Measurements from ENCODE around the gene TNIP1.

DNA sequence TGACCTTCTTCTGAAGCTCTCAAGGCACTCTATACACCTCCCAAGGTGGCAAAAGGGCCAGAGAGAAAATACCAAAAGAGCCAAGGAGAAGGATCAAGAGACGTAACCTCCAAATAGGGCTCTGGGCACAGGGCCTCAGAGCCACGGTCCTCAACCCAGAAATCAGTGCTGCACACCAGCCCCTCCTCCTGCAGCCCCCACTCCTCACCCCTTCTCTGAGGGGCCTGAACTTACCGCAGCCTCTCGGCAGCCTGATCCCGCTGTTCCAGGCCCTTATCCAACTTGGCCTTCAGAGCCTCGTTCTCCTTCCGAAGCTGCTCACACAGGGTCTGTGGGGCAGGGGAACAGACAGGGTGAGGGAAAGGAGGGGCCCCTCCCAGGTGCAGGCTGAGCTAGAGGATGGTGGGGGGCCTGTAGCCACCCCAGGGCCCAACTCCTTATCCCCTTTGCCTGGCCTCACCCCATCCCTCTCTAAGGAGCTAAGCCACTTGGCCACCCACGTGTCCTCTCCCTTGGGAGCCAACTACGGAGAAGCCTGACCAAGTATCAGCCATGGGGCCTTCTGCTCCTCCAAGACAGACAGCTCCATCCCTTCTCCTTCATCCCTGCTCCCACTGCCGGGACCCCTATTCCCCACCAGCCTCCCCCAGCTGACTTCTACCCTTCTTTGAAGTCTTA, 28.8 kb downstream of the TNIP1 start:
- TF ChIP-seq TP53 (CRISPR knock-in tag; IDR thresholded peaks at IDR 0.05): no peak
- TF ChIP-seq, protein P1, sequence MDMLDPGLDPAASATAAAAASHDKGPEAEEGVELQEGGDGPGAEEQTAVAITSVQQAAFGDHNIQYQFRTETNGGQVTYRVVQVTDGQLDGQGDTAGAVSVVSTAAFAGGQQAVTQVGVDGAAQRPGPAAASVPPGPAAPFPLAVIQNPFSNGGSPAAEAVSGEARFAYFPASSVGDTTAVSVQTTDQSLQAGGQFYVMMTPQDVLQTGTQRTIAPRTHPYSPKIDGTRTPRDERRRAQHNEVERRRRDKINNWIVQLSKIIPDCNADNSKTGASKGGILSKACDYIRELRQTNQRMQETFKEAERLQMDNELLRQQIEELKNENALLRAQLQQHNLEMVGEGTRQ (IDR thresholded peaks at IDR 0.05): no peak
- TF ChIP-seq, protein P2, sequence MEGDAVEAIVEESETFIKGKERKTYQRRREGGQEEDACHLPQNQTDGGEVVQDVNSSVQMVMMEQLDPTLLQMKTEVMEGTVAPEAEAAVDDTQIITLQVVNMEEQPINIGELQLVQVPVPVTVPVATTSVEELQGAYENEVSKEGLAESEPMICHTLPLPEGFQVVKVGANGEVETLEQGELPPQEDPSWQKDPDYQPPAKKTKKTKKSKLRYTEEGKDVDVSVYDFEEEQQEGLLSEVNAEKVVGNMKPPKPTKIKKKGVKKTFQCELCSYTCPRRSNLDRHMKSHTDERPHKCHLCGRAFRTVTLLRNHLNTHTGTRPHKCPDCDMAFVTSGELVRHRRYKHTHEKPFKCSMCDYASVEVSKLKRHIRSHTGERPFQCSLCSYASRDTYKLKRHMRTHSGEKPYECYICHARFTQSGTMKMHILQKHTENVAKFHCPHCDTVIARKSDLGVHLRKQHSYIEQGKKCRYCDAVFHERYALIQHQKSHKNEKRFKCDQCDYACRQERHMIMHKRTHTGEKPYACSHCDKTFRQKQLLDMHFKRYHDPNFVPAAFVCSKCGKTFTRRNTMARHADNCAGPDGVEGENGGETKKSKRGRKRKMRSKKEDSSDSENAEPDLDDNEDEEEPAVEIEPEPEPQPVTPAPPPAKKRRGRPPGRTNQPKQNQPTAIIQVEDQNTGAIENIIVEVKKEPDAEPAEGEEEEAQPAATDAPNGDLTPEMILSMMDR (IDR thresholded peaks at IDR 0.05): no peak
- TF ChIP-seq RNF2 (IDR thresholded peaks at IDR 0.05; ENCODE audit: borderline replicate concordance, low read depth): no peak
- TF ChIP-seq CEBPB (IDR thresholded peaks at IDR 0.05): no peak
- no peak for TF ChIP-seq NR3C1 (IDR thresholded peaks at IDR 0.05)
- TF ChIP-seq ZFP36 (IDR thresholded peaks at IDR 0.05; ENCODE audit: borderline replicate concordance, partially characterized antibody): no peak
- TF ChIP-seq HDAC2 (IDR thresholded peaks at IDR 0.05): no peak
- TF ChIP-seq, protein P3, sequence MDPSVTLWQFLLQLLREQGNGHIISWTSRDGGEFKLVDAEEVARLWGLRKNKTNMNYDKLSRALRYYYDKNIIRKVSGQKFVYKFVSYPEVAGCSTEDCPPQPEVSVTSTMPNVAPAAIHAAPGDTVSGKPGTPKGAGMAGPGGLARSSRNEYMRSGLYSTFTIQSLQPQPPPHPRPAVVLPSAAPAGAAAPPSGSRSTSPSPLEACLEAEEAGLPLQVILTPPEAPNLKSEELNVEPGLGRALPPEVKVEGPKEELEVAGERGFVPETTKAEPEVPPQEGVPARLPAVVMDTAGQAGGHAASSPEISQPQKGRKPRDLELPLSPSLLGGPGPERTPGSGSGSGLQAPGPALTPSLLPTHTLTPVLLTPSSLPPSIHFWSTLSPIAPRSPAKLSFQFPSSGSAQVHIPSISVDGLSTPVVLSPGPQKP (IDR thresholded peaks at IDR 0.05; ENCODE audit: low read depth, low read length): no peak
- no peak for TF ChIP-seq EP300 (IDR thresholded peaks at IDR 0.05)
- TF ChIP-seq SREBF2 (IDR thresholded peaks at IDR 0.05): no peak

Measured in A549 (cell line).